Common myeloid progenitor, CD34-positive (primary cell): ENCODE results near the gene ABCA2.

Experiments used
- CTCF ChIA-PET: fragments of 350-600 bp; sonication (Branson Sonifier 250); formaldehyde crosslinking; loops from one replicate; lab custom pipeline; 2021; ENCODE audit warnings: antibody characterized with exemption; lab: Charles Lee
- POLR2A ChIA-PET: fragments of 350-600 bp; sonication (Branson Sonifier 250); formaldehyde crosslinking; loops from one replicate; lab custom pipeline; 2021; ENCODE audit warnings: antibody characterized with exemption; lab: Charles Lee
- DNase-seq, 3 donors: peaks; one replicate each; pipeline versions ENCODE4 v3.0.0 to v3.0.0-alpha.2; 2013
- H3K27ac ChIP-seq, 2 experiments: 1 replicate in 1 of 2; 2 replicates in 1 of 2; pipeline ENCODE4 v1.7.0; 2013; ENCODE audit warnings: inconsistent platforms in 2 of 2, low read length in 2 of 2, mild to moderate bottlenecking in 2 of 2, low read depth in 1 of 2, moderate library complexity in 1 of 2; ENCODE audit not compliant: severe bottlenecking in 2 of 2, insufficient read depth in 1 of 2, poor library complexity in 1 of 2
- H3K27me3 ChIP-seq, 5 experiments: replicated peaks in 2 of 5; 1 replicate in 3 of 5; 2 replicates in 2 of 5; pipeline versions ENCODE4 v1.6.1 to v1.7.0; 2013; ENCODE audit warnings: low read length in 4 of 5, mild to moderate bottlenecking in 2 of 5, moderate library complexity in 2 of 5, inconsistent platforms in 1 of 5; ENCODE audit not compliant: insufficient read depth in 5 of 5, control insufficient read depth in 4 of 5
- H3K36me3 ChIP-seq, 4 experiments: 1 replicate in 2 of 4; 2 replicates in 2 of 4; pipeline versions ENCODE4 v1.6.1 to v1.7.0; 2013; ENCODE audit warnings: low read length in 3 of 4, control low read depth in 1 of 4, mild to moderate bottlenecking in 1 of 4; ENCODE audit not compliant: control insufficient read depth in 4 of 4, insufficient read depth in 4 of 4
- H3K4me1 ChIP-seq, 4 experiments: 1 replicate in 3 of 4; 2 replicates in 1 of 4; pipeline versions ENCODE4 v1.6.1 to v1.7.1; 2013; ENCODE audit warnings: low read length in 3 of 4, mild to moderate bottlenecking in 3 of 4, control low read depth in 1 of 4, inconsistent platforms in 1 of 4, moderate library complexity in 1 of 4; ENCODE audit not compliant: control insufficient read depth in 4 of 4, insufficient read depth in 4 of 4; ENCODE audit errors: control extremely low read depth in 1 of 4
- H3K4me3 ChIP-seq, 7 experiments: 1 replicate in 4 of 7; 2 replicates in 3 of 7; pipeline versions ENCODE4 v1.5.1 to v1.7.0; 2013; ENCODE audit warnings: mild to moderate bottlenecking in 7 of 7, low read length in 6 of 7, moderate library complexity in 6 of 7, inconsistent platforms in 2 of 7, low read depth in 2 of 7, control low read depth in 1 of 7; ENCODE audit not compliant: insufficient read depth in 4 of 7, control insufficient read depth in 1 of 7; ENCODE audit errors: extremely low read depth in 1 of 7
- H3K9me3 ChIP-seq, 5 experiments: 1 replicate in 4 of 5; 2 replicates in 1 of 5; pipeline versions ENCODE4 v1.6.1 to v1.7.1; 2013; ENCODE audit warnings: low read length in 4 of 5, mild to moderate bottlenecking in 2 of 5, inconsistent platforms in 1 of 5, low read depth in 1 of 5, moderate library complexity in 1 of 5; ENCODE audit not compliant: control insufficient read depth in 4 of 5, insufficient read depth in 2 of 5; ENCODE audit errors: control extremely low read depth in 1 of 5
- WGBS: methylation state at CpG from one replicate; pipeline ENCODE4 v1.1.5; 2013; ENCODE audit not compliant: insufficient coverage; 5-methylcytosine and 5-hydroxymethylcytosine counted together

The ABCA2 gene

DNA sequence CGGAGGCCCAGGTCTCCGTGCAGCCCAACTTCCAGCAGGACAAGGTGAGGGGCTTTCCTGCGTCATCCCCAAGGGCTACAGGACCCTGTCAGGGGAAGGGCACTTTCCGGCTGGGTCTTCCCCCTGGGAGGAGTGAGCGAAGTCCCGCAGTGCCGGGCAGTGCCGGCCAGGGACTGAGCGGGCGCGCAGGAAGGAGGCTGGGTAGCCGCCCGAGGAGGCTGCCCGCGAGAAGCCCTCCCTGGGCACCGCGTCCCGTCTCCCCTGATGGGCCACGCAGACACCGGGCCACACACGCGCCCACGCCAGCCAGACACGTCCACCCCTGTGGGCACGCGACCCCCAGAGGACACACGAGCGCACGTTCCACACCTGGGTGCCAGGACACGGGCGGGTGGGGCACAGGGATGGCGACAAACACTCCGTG lies 50.4 kb downstream of the ABCA2 start:
- peaks cover 0 to 11% (median 4%) of the 10 kb centered on the region in 5 experiments for H3K27me3 ChIP-seq
- DNase-seq, result no peak
- no peaks in the 10 kb centered on the region for H3K36me3 ChIP-seq
- CTCF ChIA-PET, result interaction anchor here (3.2 to 5.7 kb wide), 2 partner anchors 10 to 58 kb away, joined by 17 to 28 read pairs; no protein-coding TSS in a partner anchor
- no peak overlapping the region for H3K27ac ChIP-seq
- POLR2A ChIA-PET, result no interaction called here
- H3K9me3 ChIP-seq, result no peaks in the 10 kb centered on the region
- H3K4me3 ChIP-seq, result peak overlapping the region in 4 of 7 experiments; percentile 19 to 64 (median 46)
- H3K4me1 ChIP-seq, result peaks cover 0 to 41% (median 36%) of the 10 kb centered on the region in 4 experiments
- WGBS, result 21% methylated on average over 21 of the region's 33 CpGs

DNA sequence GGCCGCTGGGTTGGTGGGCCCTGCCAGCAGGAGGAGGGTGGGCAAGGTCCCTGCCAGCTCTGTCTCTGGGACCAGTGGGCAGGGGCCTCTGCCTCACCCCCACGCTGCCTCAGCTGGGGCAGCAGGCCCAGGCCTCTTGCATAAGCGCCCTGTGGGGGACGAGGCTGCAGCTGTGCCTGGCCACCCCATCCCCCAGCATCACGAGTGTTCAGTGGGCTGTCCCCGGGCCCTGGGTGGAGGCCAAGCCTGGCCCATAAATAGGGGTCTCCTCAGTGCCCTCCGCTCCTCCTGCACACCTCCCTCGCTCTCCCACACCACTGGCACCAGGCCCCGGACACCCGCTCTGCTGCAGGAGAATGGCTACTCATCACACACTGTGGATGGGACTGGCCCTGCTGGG lies 50.8 kb downstream of the ABCA2 start, which contains the start of gene PTGDS:
PTGDS (plus strand) TSS at position 282 of the 400 bp plus-strand sequence; CDS start at position 357, 75 bp downstream.
- ChIA-PET POLR2A (interaction anchor here (1.5 kb wide), 1 partner anchor 15 kb away, joined by 5 read pairs; the partner anchor contains the start of gene PAXX), CTCF (interaction anchor here (3.2 to 5.7 kb wide), 2 partner anchors 10 to 58 kb away, joined by 17 to 28 read pairs; no protein-coding TSS in a partner anchor)
- DNase-seq, result no peak
- peaks cover 0 to 11% (median 4%) of the 10 kb centered on the region in 5 experiments for H3K27me3 ChIP-seq
- H3K27ac ChIP-seq, result no peak within 1 kb of the TSS
- H3K4me3 ChIP-seq, result peak within 1 kb of the TSS in 4 of 7 experiments; percentile 19 to 64 (median 46)
- H3K36me3 ChIP-seq, result no peaks in the 10 kb centered on the region
- 79% methylated on average over 6 of the region's 10 CpGs for WGBS
- no peaks in the 10 kb centered on the region for H3K9me3 ChIP-seq
- H3K4me1 ChIP-seq, result peaks cover 0 to 41% (median 36%) of the 10 kb centered on the region in 4 experiments

DNA sequence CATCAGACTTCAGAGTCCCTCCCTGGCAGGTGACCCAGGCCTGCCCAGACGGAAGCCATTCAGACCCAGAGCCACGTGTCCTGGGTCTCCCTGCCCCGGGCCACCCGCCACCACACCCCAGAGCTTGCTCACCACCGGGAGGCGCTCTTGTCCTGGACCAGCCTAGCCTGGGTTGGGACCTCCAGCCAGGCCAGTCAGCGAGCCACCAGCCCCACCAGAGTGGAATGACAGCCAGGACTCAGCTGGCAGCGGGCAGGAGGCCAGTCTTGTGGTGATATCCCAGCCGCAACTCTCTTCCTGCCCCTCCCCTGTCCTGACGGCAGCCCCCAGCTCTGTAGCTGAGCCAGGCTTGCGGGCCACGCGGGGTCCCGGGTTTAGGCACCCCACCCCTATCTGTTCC lies 52.4 kb downstream of the ABCA2 start:
- Histone ChIP-seq H3K4me1 (peaks cover 0 to 41% (median 36%) of the 10 kb centered on the region in 4 experiments), H3K9me3 (no peaks in the 10 kb centered on the region), H3K27ac (no peak overlapping the region), H3K4me3 (peak overlapping the region in 1 of 7 experiments; percentile 30), H3K36me3 (no peaks in the 10 kb centered on the region), H3K27me3 (peaks cover 0 to 11% (median 4%) of the 10 kb centered on the region in 5 experiments)
- ChIA-PET CTCF (interaction anchor here (1.0 to 5.7 kb wide), 15 partner anchors 10 to 77 kb away, joined by 3 to 28 read pairs (median 6); partner anchors contain the start of genes CLIC3 and PAXX), POLR2A (interaction anchor here (1.0 to 1.5 kb wide), 3 partner anchors 16 to 59 kb away, joined by 4 to 7 read pairs (median 5); partner anchors contain the start of gene PAXX)
- peak; percentile 82 to 95 (median 93) for DNase-seq
- 4% methylated on average over 14 of the region's 14 CpGs for WGBS

DNA sequence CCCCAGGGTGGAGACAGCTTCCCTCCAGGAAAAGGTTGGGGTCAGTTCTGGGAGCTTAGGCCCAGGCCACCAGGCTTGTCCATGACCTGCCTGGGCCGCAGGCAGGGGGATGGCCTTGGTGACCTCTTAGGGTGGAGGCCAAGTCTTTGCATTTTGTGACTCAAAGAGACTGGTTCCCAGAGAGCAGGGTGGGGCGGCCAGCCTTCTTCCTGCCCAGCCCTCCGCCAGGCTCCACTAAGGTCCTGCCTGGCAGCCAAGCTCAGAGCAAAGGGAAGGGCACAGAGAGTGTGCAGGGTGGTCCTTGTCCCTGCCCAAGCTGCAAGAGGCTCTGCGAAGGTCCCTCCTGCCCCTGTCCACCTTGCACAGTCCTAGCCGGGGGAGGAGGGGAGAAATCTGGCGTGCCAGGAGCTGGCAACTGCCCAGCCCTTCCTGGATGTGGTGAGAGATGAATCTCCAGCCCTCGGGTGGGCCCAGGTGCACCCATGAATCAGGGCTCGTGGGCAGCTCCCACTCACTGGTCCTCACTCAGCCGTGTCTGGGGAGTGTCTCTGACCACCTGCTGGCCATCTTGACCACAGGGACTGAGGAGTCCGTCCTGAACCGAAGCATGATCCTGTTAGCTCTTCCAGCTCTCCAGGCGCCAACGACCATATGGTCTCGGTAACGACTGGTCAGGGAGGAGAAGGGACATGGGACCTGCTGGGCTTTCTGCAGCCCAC lies 53.1 kb downstream of the ABCA2 start:
- CTCF ChIA-PET, result interaction anchor here (0.7 to 5.7 kb wide), 14 partner anchors 9 to 72 kb away, joined by 3 to 28 read pairs (median 6); partner anchors contain the start of genes CLIC3 and PAXX
- H3K27me3 ChIP-seq, result peaks cover 0 to 11% (median 4%) of the 10 kb centered on the region in 5 experiments
- POLR2A ChIA-PET, result interaction anchor here (1.0 to 1.4 kb wide), 2 partner anchors 54 to 60 kb away, joined by 4 to 7 read pairs; no protein-coding TSS in a partner anchor
- H3K9me3 ChIP-seq, result no peaks in the 10 kb centered on the region
- 37% methylated on average over 14 of the region's 15 CpGs for WGBS
- no peak overlapping the region for H3K27ac ChIP-seq
- H3K4me3 ChIP-seq, result peak overlapping the region in 1 of 7 experiments; percentile 30
- peaks cover 0 to 43% (median 38%) of the 10 kb centered on the region in 4 experiments for H3K4me1 ChIP-seq
- DNase-seq, result peak in 1 of 3 donors; percentile 28
- no peaks in the 10 kb centered on the region for H3K36me3 ChIP-seq

DNA sequence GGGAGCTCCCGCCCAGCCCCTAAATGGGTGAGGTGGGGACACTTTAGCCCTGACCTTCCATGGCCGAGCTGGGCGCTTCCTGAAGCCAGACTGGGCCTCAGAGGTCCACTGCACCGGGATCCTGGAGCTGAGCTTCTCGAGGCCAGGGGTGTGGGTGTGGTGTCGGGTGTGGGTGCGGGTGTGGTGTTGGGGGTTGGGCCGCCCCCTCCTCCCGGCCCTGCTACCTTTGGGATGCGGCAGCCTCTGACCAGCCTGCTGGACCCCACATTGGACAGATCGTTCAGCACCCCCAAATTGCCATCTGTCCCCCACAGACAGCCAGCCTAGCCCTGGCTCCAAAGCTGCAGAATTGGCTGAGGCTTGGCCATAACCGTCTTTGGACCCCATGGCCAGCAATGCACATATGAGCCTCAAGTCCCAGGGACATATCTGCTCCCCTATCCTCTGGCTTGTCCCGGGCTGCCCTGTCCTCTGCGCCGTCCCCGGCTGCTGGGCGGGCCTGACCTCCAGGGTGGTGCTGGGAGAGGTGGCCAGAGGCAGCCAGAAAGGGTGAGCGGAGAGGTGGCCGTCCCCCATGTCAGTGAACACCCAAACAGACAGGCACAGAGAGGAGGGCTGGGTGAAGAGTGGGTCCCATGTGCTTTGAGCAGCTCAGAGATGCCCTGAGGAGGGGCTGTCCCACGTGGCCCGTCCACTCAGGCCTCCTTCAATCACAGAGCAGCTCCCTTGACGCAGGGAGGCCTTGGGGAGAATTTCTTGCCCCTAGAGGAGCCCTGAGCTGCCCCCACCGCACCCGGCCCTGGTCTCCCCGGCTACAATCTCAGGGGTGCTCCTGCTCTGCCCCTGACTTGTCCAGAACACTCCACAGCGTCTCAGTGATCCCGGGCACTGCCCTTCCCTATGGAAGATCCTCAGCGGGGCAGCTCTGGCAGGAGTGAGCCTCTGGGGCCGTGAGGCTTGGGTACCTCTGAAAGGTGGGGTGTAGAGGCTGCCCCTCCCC lies 54.1 kb downstream of the ABCA2 start:
- peaks cover 0 to 42% (median 36%) of the 10 kb centered on the region in 4 experiments for H3K4me1 ChIP-seq
- DNase-seq, result no peak
- ChIA-PET CTCF (interaction anchor here (0.7 to 5.7 kb wide), 11 partner anchors 8 to 317 kb away, joined by 3 to 28 read pairs (median 6); partner anchors contain the start of gene CLIC3), POLR2A (no interaction called here)
- WGBS, result 90% methylated on average over 23 of the region's 29 CpGs
- no peaks in the 10 kb centered on the region for H3K9me3 ChIP-seq
- no peak overlapping the region for H3K27ac ChIP-seq
- no peaks in the 10 kb centered on the region for H3K36me3 ChIP-seq
- H3K4me3 ChIP-seq, result no peak overlapping the region
- H3K27me3 ChIP-seq, result peaks cover 0 to 6% (median under 1%) of the 10 kb centered on the region in 5 experiments

DNA sequence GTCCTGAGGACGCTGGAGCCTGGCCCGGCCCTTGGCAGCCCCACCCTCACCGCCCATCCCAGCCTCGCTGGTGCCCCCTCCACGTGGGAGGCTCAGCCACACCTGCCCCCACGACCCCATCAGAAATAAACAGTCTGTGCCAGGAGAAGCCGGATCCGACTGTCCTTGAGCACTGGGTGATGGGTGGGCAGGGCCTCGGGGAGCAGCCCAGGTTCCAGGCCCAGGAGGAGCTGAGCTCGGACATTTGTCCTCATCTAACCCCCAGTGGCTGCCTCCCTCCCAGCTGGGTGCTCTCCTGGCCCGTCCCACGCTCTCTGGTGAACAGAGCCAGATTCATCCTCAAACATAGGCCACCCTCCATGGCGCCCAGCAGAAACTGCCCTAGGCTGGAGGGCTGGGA lies 55.3 kb downstream of the ABCA2 start:
- H3K36me3 ChIP-seq, result no peaks in the 10 kb centered on the region
- H3K27ac ChIP-seq, result no peak overlapping the region
- H3K27me3 ChIP-seq, result peaks cover 0 to 4% (median 0%) of the 10 kb centered on the region in 5 experiments
- ChIA-PET POLR2A (no interaction called here), CTCF (interaction anchor here (1.3 kb wide), 1 partner anchor 25 kb away, joined by 3 read pairs; no protein-coding TSS in a partner anchor)
- peaks cover 0 to 34% (median 31%) of the 10 kb centered on the region in 4 experiments for H3K4me1 ChIP-seq
- H3K9me3 ChIP-seq, result no peaks in the 10 kb centered on the region
- WGBS, result 85% methylated on average over 9 of the region's 13 CpGs
- H3K4me3 ChIP-seq, result no peak overlapping the region
- DNase-seq, result no peak
